ENCODE results near the gene PAX2.

DNA sequence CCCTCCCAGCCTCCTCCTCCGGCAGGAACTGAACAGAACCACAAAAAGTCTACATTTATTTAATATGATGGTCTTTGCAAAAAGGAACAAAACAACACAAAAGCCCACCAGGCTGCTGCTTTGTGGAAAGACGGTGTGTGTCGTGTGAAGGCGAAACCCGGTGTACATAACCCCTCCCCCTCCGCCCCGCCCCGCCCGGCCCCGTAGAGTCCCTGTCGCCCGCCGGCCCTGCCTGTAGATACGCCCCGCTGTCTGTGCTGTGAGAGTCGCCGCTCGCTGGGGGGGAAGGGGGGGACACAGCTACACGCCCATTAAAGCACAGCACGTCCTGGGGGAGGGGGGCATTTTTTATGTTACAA is 83.3 kb downstream of the PAX2 start:
- TF ChIP-seq CTCF (conservative IDR thresholded peaks at IDR 0.05; ENCODE audit: low read depth, low read length), result no peak
- TF ChIP-seq EZH2 (IDR thresholded peaks at IDR 0.05; ENCODE audit: borderline replicate concordance, low read depth, low read length, poor library complexity, severe bottlenecking), result no peak
